NCI-H524 treated with DMSO at 0.1 percent for 48 hours (cell line): ENCODE results near the gene SAP30.

ENCODE experiments used
- DNase-seq: peaks from one replicate; lab custom pipeline; 2025; lab: John Stamatoyannopoulos, UW

The SAP30 gene

DNA sequence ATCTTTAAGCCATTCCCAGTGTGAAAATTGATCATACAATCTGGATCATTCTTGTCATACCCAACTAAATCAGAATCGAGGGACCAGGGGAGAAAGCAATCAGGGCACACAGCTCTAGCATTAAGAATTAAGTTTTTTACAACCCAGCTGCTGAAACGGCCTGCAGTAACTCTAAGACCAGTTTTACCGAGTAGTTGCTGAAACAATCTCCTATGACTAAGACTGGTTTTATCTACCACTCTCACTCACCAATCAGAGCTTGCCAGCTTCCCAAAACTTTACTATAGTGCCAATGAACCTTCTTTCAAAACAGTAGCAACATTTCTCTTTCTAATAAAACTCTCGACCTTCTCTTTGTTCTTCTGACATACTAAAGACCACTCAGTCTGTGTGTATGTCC lies 2.8 kb upstream of the SAP30 start:
- DNase-seq, result no peak

GRCh38 chr4:173370130-173370476 lies 651 bp upstream of the SAP30 start:
- DNase-seq, result no peak

GRCh38 chr4:173371292-173372192 lies 788 bp downstream of the SAP30 start:
- DNase-seq, result no peak

DNA sequence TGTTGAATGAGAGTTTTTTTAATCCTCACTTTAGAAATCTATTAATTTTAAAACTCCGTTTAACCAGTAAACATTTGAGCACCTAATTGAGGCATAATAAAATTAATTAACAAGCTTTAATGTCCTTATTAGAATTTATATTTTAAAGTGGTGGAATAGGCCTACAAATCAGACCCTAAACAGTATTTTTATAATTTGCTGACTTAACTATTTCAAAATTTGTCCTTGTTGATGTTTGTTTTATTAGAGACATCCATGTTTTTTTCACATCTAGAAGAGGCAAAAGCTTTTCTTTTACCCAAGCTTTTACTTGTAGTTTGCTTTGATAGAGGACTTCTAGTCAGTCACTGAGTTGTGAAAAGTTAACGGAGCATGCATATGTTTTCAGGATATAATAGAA lies 3.8 kb downstream of the SAP30 start:
- no peak for DNase-seq

- no peak for DNase-seq
Measured at GRCh38 chr4:173379929-173380328, 9.2 kb downstream of the SAP30 start.

- DNase-seq, result no peak
Measured at GRCh38 chr4:173380987-173381386, 10.2 kb downstream of the SAP30 start.

- DNase-seq, result no peak
Measured at GRCh38 chr4:173381610-173382009, 10.9 kb downstream of the SAP30 start.

DNA sequence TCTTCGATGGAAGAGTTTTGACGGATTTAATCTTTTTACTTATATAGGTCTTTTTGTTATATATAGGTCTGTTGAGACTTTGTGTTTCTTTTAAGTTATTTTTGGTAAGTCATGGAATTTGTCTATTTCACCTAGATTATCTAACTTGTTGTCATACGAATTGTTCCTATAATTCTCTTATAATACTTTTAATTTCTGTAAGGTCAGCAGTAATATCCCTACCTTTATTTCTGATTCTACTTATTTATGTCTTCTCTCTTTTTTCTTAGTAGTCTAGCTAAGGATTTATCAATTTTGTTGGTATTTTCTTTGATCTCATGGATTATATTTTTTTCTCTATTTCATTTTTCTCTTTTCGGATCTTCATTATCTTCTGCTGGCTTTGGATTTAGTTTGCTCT lies 11.6 kb downstream of the SAP30 start:
- DNase-seq, result no peak

GRCh38 chr4:173386751-173387150 lies 16.0 kb downstream of the SAP30 start:
- DNase-seq, result no peak

GRCh38 chr4:173391701-173392100 lies 20.9 kb downstream of the SAP30 start:
- no peak for DNase-seq

DNA sequence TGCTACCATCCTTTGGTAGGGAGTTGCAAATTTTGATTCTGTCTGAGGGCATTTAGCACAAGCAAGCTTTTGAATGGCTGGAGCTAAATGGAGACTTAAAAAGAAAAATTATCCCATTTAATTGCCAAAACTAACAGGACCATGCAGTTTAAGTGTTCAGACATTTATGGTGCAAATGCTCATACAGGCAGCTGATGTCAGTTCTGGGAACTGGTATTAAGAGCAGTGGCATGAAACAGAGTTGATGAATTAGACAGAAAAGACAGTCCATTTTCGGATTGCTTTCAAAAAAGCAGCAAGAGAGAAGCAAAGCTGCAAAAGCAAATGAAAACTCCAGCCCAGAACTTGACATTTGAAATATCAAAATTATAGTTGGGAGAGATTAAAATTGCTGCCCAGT lies 26.9 kb downstream of the SAP30 start:
- no peak for DNase-seq

DNA sequence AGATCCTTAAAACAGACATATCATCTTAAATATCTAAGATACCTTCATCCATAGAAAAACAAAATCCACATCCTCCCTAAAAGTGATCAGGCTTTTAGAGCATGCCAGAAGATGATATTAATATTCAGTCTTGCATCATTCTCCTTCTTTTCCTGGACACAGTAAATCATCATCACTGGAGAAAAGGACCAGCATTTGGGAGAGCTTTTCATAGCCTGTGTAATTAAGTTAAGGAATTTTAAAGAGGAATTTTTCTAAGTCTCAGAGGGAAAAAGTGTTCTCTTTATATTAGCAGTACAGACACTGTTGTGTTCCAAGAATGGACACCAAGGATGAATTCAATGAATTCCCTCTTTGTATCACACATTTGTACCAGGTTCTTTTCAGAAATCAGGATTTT lies 27.5 kb downstream of the SAP30 start:
- DNase-seq, result no peak

- no peak for DNase-seq
Measured at GRCh38 chr4:173398779-173399415, 28.1 kb downstream of the SAP30 start, which contains the start of gene SCRG1. Gene SCRG1 (minus strand): TSS chr4:173399116. CDS start chr4:173391414, 7,702 bp downstream.

- DNase-seq, result no peak
Measured at GRCh38 chr4:173401063-173401462, 30.3 kb downstream of the SAP30 start.

DNA sequence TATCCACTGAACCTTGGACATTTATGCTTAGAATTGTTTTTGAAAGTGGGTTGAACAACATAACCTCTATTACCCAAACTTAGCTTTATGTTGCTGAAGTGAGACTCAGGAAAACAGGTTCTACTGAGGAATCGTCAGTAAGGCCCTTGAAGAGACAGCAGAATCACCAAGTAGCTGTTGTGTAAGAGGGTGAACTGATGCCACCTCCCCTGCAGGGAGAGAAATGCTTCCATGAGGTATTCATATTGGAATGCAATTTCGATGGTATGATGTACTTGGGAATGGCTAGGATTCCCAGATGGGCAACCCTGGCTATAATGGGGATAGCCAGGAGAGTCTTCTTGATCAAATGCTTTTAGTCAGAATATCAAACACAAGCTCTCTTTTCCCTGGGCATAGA lies 32.3 kb downstream of the SAP30 start:
- DNase-seq, result no peak

GRCh38 chr4:173404296-173404865 lies 33.6 kb downstream of the SAP30 start:
- no peak for DNase-seq

DNA sequence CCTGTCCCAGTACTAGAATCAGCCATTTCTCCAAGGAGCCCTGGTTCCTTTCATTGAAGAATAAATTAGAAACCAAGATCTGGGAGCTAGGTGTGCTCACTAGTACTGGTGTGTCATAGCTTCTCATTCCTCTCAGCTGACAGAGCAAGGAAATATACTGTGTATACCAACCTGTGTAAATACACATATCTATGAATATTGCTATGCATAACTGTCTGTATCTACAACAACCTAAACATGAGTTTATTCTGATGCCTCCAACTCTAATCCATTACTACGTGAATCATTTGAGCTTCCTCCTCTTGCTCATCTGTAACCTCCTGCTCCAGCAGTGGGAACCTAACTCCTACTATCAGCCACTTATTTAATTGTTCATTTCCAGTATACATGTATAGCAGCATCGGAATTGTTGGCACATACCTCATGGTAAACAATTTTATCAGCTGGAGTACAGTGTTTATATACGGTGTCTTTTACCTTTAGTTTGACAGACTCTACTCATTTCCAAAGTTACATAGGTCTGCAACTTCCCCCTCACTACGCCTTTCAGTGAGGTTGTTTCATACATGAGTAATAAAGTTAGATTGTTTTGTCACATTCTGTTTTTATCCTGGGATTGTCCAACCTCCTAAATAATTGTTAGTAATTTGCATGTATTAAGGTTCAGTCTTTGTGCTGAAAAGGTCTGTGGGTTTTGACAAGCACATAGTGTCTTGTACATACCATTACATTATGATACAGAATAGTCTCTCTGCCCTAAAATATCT lies 35.3 kb downstream of the SAP30 start:
- no peak for DNase-seq

DNA sequence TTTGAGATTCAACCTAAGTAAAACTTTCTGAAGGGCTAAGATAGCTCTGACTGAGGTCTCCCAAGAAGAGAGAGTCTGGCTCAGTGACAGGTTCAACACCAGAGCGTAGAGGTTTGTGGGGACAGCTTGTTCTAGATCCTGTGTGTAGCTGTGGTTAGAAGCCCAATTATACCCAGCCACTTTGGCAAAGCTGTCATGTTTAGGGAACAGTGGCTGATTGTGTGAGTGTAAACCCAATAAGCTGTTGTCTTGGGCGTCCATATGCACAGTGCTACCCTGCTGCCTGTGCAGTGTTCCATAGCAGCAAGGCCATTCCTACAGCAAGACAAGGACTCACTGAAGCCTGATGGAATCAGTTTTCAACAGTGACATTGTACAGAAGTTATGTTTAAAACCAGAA lies 39.3 kb downstream of the SAP30 start:
- no peak for DNase-seq

DNA sequence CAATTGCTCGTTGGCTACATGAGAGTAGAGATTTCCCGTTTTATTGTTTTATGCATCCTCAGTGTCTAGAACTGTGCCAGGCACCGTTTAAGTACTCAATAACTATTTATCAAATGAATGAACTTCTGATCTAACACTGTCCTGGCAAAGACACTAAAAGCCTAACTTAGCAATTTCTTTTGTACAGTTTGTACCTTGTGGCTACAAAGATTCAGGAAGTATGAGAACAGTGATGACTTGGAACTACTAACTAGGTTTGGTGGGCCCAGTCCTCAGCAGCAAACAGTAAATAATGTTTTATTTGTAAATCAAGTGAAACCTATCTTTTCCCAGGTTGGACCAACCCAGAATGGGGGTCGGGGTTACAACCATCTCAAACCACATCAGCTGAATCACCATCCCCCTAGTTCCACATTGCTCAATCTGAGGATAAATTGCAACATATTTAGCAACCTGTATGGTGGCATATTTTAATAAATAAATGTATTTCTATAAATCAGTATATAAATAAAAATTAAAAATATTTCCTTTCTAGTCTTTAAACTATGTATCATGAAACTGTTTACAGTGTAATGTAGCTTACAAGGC lies 40.4 kb downstream of the SAP30 start:
- DNase-seq, result no peak

GRCh38 chr4:173413036-173413435 lies 42.3 kb downstream of the SAP30 start:
- DNase-seq, result no peak

- no peak for DNase-seq
Measured at GRCh38 chr4:173414456-173414855, 43.7 kb downstream of the SAP30 start.

- DNase-seq, result no peak
Measured at GRCh38 chr4:173415092-173415491, 44.3 kb downstream of the SAP30 start.
